HG02943 (cell line): ENCODE results near the gene HOXC4.
"Not testable (repeated sequence)": the region's sequence is repeated elsewhere in the genome, so short reads cannot be mapped to it uniquely, and the experiment has no call there.

ENCODE experiments used
- ATAC-seq: cut with Tn5 transposase; IDR thresholded peaks from one replicate; pipeline ENCODE4 v1.9.1; 2021; ENCODE audit warnings: mild to moderate bottlenecking, low read depth, moderate library complexity; ENCODE audit not compliant: unreplicated experiment

The HOXC4 gene

DNA sequence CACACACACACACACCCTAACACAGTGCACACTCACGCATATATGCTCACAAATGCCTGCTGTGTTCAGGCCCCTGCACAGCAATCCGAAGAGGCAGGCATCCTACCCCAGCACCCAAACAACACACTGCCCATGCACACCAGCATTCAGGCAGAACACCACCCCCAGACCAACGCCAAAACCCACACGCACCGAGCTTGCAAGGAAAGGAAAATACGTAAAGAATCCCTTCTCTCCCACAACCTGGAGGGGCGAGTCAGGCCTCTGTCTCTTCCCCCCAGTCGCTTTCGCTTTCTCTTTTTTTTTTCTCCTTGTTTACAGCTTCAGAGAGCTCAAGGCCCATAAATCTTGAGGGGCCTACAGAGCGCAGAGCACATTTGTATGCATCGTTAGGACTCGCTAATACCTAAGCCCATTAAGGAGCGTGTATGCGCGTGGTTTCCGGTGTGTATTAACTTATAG, 27.4 kb downstream of the HOXC4 start:
- not testable (repeated sequence) for ATAC-seq

- ATAC-seq: not testable (repeated sequence)
Measured at GRCh38 chr12:54081581-54082396, 28.2 kb downstream of the HOXC4 start.

DNA sequence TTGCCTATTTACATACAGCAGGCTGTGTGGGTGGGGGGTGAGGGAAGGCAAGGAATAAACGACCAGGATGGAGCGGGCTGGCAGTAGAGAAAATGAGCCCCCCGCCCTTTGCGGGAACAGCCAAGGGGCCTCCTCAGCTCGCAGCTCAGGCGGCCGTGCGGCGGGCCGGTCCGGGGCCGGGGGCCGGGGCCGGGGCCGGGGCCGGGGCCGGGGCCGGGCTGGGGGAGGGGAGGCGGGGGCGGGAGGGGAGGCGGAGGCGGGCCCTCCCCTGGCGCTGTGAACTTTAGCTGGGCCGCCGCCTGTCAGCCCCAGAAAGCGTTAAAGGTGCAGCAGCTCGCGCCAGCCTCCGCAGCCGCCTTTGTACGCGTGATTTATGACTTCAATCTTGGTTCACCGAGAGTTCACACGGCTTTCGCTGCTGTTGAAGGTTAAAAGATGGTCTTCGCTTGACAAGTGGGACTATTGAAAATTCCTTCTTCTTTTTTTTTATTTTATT, 28.8 kb downstream of the HOXC4 start:
- no peak for ATAC-seq

DNA sequence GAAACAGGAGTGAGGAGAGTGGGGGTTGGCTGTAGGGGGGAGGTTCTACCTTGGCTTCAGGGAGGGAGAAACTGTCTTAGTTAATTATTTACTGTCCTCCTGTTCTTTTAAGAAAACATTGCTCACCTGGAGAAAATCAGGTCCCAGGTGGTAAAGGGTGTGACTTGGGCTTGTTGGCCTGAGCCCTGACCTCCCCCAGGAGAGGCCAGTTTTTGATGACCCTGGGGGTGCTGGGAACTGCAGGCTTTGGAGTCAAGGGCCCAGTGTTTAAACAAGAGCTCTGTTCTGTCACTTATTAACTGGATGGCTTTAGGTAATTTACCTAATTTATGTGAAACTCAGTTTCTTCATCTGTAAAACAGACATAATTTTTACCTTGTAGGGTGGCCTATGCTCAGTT, 34.4 kb downstream of the HOXC4 start:
- not testable (repeated sequence) for ATAC-seq

DNA sequence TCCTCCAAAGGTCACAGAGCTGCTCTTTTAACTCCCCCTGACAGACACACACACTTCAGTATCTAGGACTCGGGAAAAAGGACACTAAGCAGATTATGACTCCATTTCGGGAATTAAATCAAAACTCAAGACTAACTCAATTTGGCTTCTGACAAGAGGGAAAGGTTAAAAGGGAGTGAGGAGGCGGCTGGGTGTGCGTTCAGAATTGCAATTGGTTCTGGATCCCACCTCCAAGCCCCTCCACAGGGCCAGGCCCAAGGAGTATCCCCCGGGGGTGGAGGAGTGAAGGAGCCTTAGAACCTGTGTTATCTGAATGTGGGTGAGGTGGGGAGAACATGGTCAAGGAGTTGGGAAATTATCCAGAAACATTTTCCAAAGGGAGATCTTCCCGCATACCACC, 35.8 kb downstream of the HOXC4 start:
- not testable (repeated sequence) for ATAC-seq

- not testable (repeated sequence) for ATAC-seq
Measured at GRCh38 chr12:54090312-54090711, 36.7 kb downstream of the HOXC4 start.

- ATAC-seq: not testable (repeated sequence)
Measured at GRCh38 chr12:54092943-54093342, 39.3 kb downstream of the HOXC4 start.

DNA sequence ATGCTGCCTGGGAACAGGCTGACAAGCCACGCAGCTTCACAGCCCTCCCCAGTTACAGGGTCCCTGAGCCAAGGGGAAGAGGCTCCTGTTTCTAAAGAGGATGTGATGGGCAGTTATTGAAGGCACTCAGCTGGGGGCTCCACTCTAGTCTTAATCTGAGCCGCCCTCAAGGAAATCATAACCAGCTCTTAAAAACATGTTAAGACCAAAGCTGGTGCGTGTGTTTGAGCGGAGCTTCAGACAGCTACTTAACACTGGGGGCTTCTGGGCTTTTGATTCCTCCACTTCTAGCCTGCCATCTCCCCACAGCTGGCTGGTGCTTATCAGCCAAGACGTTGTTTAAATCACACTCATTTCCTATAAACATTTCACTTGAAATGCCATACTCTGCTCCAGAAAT, 42.3 kb downstream of the HOXC4 start:
- ATAC-seq: not testable (repeated sequence)

GRCh38 chr12:54098644-54099043, 45.0 kb downstream of the HOXC4 start:
- not testable (repeated sequence) for ATAC-seq

DNA sequence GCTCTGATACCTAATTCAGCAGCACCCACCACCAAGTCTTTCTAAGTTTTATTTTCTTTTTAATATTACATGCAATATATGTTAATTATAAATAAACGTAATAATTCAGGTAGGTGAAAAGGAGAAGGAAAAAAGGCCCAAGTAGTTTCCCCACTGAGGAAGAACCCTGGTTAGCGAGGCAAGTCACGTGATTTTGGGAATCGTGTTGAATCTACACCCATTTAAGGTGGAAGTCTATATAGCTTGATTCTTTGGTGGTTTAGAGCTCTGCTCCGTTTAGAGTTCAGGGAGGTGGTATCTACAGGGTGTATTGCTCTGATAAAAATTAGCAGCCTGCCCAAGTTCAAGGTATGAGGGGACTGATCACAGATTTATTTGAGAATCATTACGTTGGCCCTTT, 47.0 kb downstream of the HOXC4 start:
- not testable (repeated sequence) for ATAC-seq

GRCh38 chr12:54102223-54102622, 48.6 kb downstream of the HOXC4 start:
- not testable (repeated sequence) for ATAC-seq

DNA sequence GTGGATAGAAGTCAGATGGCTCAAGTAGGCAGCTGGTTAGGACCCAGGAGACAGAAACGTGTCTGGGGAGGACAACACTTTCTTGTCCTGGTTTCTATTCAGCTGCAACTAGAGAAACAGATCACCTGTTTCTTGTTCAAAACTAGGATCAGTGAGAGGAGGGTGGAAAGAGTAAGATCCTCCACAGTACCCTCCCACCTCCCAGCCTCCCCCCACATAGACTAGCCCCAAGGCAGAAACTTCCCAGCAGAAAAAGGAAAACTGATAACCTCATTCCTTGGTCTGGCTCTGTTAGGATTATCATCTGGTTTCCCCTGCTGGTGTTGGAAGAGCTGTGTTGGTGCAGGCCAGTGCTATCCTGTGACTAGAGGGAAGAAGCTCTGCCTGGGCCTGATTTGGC, 50.2 kb downstream of the HOXC4 start:
- ATAC-seq: not testable (repeated sequence)
